NB4 (cell line): ENCODE data around the gene XYLT1.

ENCODE experiments used
- TF ChIP-seq, protein P1 (sequence below): IDR thresholded peaks from 2 replicates; pipeline ENCODE4 v1.6.1; 2011; ENCODE audit warnings: low read depth, low read length
- TF ChIP-seq, protein P2 (sequence below): IDR thresholded peaks from one replicate; pipeline ENCODE4 v1.5.1; 2012; ENCODE audit warnings: low read depth, low read length

DNA sequence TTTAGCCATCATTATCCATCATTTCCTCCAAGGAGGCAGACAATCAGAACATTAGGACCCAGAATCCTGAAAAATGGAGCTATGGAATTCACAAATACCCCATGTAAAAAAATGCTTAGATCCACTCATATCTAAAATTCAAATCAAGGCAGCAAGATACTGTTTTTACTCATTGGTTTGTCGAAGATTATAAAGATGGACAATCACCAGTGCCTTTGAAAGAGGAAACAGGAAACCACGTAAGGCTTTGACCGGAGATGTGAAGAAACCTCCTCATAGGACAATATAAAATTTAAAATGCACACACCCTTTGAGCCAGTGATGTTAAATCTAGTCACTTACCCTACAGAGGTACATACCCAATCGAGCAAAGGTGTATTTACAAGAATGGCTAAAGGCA, 130.0 kb downstream of the XYLT1 start:
- TF ChIP-seq, protein P1, sequence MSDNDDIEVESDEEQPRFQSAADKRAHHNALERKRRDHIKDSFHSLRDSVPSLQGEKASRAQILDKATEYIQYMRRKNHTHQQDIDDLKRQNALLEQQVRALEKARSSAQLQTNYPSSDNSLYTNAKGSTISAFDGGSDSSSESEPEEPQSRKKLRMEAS: no peak
- TF ChIP-seq, protein P2, sequence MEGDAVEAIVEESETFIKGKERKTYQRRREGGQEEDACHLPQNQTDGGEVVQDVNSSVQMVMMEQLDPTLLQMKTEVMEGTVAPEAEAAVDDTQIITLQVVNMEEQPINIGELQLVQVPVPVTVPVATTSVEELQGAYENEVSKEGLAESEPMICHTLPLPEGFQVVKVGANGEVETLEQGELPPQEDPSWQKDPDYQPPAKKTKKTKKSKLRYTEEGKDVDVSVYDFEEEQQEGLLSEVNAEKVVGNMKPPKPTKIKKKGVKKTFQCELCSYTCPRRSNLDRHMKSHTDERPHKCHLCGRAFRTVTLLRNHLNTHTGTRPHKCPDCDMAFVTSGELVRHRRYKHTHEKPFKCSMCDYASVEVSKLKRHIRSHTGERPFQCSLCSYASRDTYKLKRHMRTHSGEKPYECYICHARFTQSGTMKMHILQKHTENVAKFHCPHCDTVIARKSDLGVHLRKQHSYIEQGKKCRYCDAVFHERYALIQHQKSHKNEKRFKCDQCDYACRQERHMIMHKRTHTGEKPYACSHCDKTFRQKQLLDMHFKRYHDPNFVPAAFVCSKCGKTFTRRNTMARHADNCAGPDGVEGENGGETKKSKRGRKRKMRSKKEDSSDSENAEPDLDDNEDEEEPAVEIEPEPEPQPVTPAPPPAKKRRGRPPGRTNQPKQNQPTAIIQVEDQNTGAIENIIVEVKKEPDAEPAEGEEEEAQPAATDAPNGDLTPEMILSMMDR: no peak
